SKM-1 (cell line): ENCODE data around the gene RHOB.
"Not testable (repeated sequence)": the region's sequence is repeated elsewhere in the genome, so short reads cannot be mapped to it uniquely, and the experiment has no call there.

Experiments
- DNase-seq: peaks from one replicate; lab custom pipeline; 2025; ENCODE audit not compliant: unreplicated experiment; lab: John Stamatoyannopoulos, UW

The RHOB gene

DNA sequence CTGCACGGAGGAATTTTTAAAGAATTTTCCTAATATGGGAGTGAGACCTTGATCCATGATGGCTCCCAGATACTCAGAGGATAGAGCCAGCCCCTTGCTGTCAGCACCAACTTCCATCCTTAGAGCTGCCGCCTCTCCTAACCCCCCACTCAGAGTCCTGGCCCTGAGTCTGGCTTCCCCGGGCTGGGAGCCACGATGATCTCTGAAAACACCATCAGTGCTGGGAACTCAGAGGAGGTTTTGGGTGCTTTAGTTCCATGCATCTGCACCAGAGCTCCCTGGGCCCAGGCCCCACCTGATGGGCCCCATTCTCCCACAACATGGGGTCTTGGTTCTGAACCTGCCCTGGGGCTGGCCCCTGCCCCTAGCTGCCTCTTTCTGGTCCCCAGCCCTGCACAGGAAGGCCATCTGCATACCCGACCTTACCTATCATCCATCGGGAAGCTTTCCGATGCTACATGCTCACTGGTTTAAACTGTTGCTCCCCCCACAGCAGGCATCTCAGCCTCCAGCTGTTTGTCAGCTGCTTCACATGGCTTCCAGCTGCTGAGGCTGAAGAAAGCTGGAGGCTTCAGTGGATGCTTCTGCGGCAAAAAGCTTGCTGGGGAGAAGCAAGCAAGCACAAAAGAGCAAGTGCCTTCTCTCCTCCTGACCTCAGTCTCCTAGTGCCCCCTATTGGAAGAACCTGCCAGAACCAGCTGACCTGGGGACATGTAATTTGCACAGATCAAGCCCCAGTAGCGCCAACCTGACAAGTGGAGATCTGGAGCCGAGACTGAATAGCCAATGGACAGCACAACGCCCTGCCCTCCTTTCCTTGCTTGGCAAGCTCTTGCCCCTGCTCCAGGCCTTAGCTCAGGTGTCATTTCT, 24.2 kb upstream of the RHOB start:
- DNase-seq: no peak

DNA sequence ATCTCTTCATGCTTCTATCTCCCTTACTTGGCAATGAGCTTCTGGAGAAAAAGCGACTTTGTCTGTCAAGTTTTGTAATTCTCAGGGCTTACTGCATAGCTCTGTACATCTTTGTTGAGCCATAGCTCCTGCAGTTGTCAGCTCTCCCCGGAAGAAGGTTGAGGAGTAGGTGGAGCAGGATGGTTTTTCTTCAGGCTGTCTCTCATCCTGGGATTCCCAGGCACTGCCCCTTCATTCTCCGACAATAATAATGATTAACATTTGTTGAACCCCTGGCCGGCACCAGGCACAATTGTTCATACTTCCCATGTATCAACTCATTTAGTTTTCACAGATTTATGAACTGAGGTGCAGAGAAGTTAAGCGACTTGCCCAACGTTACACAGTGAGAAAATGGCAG, 23.5 kb upstream of the RHOB start:
- DNase-seq: no peak

DNA sequence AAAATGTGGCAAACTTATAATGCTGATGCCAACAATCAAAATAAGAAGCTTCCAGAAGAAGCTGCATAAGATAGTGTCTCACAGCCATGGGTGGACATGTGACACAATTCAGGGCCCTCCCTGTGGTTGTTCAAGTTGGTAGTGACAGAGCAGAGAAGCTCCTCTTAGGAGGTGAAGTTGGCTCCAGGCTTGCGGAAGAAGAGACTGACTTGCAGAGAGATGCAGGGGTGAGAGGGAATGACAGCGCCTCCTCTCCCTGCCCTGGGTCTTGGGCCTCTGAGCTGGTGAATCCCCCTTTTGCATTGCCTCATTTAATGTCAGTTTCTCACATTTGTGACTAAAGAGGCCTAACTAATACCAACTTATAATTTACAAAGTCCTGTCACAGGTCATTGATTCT, 23.0 kb upstream of the RHOB start:
- no peak for DNase-seq

DNA sequence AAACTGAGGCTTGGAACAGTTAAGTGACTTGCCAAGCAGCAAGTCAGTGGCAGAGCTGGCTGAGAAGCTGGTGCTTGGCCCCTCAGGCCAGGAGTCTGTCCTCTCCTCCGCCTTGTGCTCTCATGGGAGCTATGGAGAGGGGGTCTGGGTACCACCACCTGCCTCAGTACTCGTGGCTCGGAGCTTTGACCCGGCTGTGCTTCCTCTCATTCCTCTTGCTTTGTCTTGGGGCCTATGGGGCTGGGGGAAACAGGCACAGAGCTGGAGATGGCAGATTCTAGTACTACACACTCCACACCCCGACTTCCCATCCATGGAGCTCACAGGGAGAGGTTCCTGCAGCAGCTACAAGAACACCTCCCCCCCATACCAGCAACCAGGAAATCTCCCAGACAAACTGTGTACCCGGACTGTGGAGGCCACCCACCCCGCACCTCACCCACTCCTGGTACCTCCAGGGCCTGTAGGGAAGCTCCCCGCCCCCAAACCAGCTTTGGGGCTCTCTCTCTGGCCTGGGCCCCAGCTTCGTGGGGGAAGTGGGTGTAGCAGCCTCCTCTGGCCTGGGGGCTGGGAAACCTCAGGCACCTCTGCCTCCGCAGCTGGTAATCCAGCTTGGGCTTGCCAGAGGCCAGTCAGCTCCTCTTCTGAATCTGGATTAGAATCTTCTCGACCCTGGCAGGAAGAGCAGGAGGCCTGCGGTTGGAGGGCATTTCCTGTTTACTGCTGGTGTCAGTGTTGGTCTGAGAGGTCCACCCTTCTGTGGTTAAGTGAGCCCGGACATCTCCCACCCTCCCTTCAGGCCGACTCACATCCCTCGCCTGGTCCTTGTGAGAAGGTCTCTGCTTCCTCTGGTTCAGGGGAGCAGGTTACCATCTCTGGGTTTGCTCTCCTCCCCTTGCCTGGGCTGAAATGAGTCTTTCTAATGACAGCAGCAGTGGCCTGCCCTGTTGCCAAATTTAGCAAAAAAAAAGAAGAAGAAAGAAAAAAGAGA, 22.3 kb upstream of the RHOB start:
- peak; percentile 55 for DNase-seq

DNA sequence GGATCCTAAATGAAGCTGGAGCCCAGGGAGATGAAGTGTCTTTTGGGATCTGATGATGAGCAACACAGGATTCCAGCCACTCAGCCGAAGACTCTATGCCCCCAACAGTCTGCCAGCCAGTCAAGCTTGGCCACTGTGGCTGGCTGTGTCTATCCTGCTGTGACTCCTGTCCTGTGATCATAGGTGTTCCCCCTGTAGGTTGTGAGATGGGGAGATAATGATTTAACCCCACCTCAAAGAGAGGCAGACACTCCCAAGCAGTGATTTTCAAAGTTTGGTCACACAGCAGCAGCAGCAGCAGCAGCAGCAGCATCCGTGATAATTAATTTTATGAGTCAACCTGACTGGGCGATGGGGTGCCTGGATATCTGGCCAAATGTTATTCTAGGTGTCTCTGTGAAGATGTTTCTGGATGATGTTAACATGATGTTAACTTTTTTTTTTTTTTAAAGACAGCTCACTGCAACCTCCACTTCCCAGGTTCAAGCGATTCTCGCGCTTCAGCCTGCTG, 21.4 kb upstream of the RHOB start:
- no peak for DNase-seq

DNA sequence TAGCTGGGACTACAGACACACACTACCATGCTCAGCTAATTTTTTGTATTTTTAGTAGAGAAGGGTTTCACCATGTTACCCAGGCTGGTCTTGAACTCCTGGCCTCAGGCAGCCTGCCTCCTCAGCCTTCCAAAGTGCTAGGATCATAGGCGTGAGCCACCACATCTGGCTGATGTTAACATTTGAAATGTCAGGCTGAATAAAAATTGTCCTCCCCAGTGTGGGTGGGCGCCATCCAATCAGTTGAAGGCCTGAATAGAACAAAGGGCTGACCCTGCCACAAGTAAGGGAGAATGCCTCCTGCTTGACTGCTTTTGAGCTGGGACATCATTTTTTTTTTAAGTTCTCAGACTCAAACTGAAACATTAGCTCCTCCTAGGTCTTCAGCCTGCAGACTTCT, 21.0 kb upstream of the RHOB start:
- no peak for DNase-seq

DNA sequence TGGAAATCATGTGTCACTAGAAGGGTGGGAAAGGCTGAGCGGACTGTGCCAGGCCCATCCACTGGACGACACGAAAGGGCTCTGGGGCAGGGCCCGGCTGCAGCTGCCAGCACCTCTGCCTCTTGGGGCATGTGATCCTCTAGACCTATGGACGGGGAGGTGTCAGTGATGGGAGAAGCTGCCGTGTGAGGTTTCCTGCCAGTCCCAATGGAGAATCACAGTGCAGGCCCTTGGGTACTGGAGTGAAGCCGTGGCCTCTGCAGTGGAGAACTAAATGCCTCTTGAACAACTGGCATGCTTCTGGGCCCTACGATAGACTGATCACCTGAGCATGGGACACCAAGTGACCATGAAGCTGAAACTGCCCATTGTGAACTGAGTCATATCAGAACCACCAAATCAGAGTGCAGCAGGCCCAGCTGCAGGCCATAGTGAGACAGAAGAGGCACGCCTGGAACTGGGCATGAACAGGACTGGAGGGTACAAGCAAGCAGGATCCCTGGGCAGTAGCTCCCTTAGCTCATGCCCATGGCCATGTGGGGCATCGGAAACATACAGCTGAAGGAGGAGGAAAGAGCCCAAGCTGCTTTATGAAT, 18.8 kb upstream of the RHOB start:
- no peak for DNase-seq

DNA sequence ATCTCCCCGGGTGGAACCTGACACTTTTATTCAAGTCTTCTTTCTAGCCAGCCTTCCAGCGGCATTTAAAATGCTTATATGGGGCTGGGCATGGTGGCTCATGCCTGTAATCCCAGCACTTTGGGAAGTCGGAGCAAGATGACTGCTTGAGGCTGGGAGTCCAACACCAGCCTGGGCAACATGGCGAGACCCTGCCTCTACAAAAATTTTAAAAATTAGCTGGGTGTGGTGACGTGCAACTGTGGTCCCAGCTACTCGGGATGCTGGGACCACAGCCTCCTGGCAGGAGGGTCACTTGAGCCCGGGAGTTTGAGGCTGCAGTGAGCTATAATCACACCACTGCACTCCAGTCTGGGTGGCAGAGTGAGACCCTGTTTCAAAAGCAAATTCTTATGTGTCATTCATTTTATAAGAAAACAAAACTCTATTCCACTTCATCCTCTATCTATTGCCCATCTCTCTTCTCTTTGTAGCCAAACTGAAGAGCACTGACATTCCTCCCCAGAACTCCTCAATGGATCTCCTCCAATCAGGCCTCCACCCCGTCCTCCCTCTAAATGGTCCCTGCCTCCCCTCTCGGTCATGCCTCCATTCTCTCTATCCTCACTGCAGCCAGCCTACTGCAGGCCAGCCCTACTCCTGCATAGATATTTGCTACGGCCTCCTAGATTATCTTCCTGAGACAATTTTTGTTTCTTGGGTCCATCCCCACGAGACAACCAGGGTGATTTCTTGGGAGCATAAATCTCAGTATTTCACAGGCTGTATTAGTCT, 18.0 kb upstream of the RHOB start:
- DNase-seq: no peak

DNA sequence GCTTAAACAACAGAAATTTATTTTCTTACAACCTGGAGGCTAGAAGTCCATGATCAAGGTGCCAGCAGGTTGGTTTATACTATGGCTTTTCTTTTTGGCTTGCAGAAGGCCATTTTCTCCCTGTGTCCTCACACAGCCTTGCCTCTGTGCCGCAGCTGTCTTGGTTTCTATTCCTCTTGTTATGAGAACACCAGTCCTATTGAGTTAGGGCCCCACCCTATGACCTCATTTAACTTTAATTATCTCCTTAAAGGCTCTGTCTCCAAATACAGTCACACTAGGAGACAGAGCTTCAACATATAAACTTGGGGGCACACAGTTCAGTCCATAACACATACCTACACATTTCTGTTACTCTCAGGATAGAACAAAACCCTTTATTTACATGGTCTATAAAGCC, 17.3 kb upstream of the RHOB start:
- DNase-seq: no peak

DNA sequence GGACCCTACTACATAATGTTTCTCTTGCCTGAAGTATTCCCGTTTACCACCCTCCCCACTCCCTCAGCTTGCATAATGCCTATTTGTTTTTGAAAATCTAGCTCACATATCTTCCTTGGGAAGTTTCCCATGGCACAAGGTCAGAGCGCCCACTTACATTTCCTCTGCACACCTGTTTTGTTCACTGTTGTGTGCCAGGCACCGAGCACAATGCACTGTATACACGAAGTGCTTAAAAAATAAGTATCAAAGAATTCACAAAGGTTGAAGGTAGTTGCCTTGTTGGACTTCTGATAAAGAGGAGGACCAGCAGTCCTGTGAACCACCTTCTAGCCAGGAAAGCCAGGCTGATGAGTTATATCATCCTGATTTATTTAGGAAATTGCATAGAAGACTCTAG, 16.8 kb upstream of the RHOB start:
- DNase-seq: no peak

DNA sequence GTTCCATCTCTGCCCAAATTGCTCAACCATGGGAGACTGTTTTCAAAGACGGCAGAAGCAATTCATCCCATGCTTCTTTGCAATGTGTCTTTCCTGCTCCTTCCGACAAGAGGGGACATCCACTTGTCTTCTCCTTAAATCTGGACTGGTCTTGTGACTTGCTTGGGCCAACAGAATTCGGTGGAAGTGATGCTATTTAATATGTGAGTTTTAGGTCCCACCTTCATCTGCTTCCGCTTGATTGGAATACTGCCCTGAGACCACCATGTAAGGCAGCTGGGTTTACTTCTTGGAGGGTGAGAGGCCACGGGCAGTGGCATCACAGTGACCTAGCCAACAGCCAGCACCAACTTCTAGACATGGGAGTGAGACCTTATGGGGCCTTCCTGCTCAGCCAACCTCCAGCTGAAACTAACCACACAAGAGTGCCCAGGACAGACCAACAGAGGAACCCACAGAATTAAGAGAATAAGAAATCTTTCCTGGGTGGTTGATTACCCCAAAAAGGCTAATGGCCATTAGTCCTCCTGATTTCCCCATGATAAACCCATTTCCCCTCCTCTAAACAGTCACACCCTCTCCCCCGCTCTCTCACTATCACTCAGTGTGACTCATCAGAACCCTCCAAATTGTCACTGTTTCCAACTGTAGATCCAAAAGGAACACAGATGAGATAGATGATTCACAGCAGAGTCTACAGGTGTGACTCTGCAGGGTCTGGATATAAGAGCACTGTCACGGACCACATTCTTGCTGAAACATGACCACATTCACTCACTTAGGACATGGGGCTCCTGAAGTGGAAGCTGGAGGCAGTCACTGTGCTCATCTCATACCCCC, 16.2 kb upstream of the RHOB start:
- DNase-seq: no peak

DNA sequence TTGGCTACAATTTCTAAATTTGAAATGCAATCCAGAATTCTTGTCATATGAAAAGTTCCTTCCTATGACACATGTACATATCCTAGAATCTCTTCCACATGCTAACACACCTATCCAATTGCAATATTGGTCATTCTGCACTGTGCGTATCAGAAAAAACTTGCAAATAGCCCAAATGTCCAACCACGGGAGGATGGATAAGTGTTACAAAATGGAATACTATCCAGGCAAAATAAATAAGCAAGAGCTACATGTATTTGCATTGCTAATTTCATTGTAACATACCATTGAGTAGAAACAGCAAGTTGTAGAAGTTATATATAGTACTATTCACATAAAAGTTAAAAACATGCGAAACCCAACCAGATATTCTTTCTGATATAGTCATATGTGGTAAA, 15.6 kb upstream of the RHOB start:
- no peak for DNase-seq

DNA sequence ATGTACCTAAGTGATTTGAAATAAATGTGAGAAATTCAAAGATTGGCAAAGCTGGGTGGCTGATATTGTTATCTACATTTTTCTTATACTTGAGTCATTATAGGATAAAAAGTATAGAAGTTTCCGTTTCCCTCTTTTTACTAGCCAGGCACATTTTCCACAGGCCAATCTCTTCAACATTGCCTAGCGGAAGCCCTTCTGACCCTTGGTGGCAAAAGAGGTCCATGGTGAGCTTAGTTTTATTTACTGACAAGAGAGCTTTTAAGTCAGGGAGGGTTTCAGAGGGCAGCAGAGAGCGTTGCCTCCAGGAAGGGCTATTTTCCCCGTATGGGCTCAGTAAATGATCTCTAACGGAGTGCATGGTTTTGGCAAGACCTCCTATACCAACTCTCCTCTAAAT, 15.1 kb upstream of the RHOB start:
- DNase-seq: no peak

DNA sequence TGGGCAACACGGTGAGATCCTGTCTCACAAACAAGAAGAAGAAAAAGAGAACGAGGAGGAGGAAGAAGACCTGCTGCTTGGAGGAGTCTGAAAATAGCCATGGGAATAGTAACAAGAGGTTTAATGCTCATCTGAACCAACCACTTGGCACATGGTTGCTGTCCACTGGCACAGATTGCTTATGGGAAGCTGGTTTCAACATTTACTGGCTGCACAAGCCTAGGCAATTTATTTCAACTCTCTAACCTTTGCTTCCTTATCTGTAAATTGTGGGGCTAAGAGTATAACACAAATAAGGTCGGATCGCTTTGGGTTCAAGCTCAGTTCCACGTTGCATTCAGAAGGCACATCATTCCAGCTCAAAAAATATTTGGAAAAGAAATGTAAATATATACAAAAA, 14.2 kb upstream of the RHOB start:
- DNase-seq: no peak

DNA sequence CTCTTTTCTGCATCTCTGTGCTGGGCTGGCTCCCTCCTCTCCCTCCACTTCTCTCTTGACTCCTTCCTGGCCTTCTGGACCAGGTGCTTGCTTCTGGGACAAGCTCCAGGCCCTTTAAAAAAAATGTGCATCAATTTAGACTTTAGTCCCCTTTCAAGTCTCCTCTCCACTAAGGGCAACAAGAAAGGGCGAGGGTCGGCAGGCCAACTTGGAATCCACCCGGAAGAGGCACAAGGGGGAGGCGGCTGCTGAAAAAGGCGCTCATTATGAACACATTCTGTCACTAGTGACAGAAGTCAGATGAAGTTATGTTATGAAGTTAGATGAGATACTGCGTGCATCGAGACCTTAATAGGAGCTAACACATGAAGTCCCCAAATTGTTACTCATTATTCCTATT, 13.6 kb upstream of the RHOB start:
- DNase-seq: no peak

DNA sequence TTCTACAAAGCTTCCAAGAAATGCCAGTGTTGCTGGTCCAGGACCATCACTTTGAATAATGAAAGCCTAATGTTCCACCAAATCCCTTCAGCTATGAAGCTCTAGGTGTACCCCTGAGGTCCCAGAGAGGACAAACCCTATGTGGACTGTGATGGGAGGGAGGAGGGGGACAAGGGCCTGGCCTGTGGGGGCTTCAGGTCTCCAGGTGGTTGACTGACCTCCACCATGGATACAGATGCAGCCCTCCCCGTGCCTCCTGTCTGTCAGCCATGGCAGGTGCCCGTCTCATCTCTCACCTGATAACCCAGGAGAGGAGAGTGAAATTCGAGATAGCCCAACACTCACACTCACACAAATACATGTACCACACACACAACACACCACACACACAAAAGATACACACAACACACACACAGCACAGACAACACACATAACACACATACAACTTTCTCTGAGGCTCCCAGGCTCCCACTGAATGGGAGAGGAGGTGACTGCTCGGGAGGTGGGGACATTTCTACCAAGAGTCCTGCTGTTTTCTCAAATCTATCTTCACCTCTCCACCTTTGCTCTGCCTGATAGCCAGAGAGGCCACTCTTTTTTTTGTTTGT, 12.8 kb upstream of the RHOB start:
- DNase-seq: no peak

DNA sequence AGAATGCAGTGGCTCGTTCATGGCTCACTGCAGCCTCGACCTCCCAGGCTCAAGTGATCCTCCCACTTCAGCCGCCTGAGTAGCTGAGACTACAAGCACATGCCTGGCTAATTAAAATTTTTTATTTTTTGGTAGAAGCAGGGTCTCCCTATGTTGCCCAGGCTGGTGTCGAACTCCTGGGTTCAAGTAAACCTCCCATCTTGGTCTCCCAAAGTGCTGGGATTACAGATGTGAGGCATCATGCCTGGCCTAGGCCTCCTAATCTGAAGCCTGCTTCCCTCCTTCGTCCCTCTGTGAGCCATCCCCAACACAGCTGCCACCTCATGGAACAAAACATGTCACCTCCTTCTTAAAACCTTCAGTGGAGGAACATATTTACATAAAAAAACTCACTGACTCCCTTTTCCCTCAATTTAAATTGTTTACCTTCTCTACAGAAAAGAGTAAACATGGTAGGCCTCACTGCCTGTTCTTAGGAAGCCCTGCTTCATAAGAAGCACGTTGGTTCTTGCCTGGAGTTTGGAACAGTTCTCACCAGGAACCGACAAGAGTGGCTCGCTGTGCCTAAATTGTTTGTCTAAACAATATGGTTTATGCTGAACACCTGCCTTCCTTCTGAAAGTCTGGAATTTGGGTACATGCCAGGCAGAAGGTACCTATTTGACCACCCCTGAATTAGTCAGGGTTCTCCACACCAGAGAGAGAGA, 12.1 kb upstream of the RHOB start:
- no peak for DNase-seq

DNA sequence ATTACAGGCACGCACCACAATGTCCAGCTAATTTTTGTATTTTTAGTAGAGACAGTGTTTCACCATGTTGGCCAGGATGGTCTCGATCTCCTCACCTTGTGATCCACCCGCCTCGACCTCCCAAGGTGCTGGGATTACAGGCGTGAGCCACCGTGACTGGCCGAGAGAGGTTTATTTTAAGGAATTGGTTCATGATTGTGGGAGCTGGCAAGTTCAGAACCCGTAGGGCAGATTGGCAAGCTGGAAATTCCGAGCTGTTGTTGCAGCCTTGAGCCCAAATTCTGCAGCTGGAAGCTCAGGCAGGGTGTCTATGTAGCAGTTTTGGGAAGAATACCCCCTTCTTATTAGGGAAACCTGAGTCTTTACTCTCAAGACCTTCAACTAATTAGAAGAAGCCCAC, 11.4 kb upstream of the RHOB start:
- not testable (repeated sequence) for DNase-seq
